K562 (cell line): ENCODE measurements around the gene ANKS1B. TPM values are rescaled to one million over a fixed set of nuclear protein-coding genes. Genes with fewer than 3 reads are reported as not detected.

Source experiments
- ATAC-seq: fragments of 200-7000 bp; cut with Tn5 transposase; 3 replicates; pipeline ENCODE4 v1.9.1; 2020; ENCODE audit warnings: moderate library complexity
- BruUV-seq: library from RNA; stranded (reverse); fragments of 400-500 nt; replicated peaks from 2 replicates; lab custom pipeline; 2021; lab: Mats Ljungman, UMichigan
- CTCF ChIA-PET: fragments of 300-600 bp; formaldehyde crosslinking; extraction: SDS; loops from one replicate; lab custom pipeline; 2021; ENCODE audit warnings: low intra/inter-chr PET ratio; lab: Yijun Ruan, JAX
- POLR2A ChIA-PET: fragments of 300-600, 350-650 bp; sonication (Branson Sonifier 250); formaldehyde crosslinking; extraction: SDS; loops from one replicate; lab custom pipeline; 2021; ENCODE audit warnings: antibody characterized with exemption, inconsistent platforms; lab: Yijun Ruan, JAX
- DNase-seq, 4 experiments: peaks; one replicate each; pipeline versions ENCODE4 v3.0.0 to v3.0.0-alpha.2; 2011 to 2018; ENCODE audit warnings: low spot score in 3 of 4, mixed read lengths in 3 of 4; ENCODE audit errors: extremely low read depth in 1 of 4
- FAIRE-seq: peaks from 2 replicates; lab custom pipeline; 2011; peaks lifted over from hg19 to GRCh38; lab: Jason Lieb, UNC
- H2AFZ ChIP-seq: 2 replicates; pipeline ENCODE4 v1.6.0; 2011; ENCODE audit warnings: low read depth, low read length, control low read depth, inconsistent platforms
- H3K27ac ChIP-seq: fragments of 200-600 bp; 3 replicates; pipeline ENCODE4 v1.8.0; 2011; ENCODE audit warnings: low read depth, mild to moderate bottlenecking, control low read depth, inconsistent platforms, low read length, moderate library complexity, mixed read lengths; ENCODE audit errors: extremely low read depth
- H3K27me3 ChIP-seq, 2 experiments: fragments of 300-600 bp in 1 of 2; 2 replicates in 1 of 2; 3 replicates in 1 of 2; pipeline versions ENCODE4 v1.6.0 to v1.8.0; 2011; ENCODE audit warnings: inconsistent platforms in 2 of 2, low read length in 2 of 2, mild to moderate bottlenecking in 1 of 2, mixed read lengths in 1 of 2, moderate library complexity in 1 of 2; ENCODE audit not compliant: control insufficient read depth in 2 of 2, insufficient read depth in 2 of 2
- H3K36me3 ChIP-seq: fragments of 300-600 bp; 3 replicates; pipeline ENCODE4 v1.8.0; 2011; ENCODE audit warnings: mild to moderate bottlenecking, low read length, inconsistent platforms; ENCODE audit not compliant: control insufficient read depth, insufficient read depth
- H3K4me1 ChIP-seq, 2 experiments: fragments of 200-600 bp in 1 of 2; replicated peaks in 1 of 2; 2 replicates in 1 of 2; 3 replicates in 1 of 2; pipeline versions ENCODE4 v1.5.1 to v1.8.0; 2011; ENCODE audit warnings: inconsistent platforms in 2 of 2, low read length in 2 of 2, mild to moderate bottlenecking in 1 of 2, mixed read lengths in 1 of 2, moderate library complexity in 1 of 2; ENCODE audit not compliant: control insufficient read depth in 2 of 2, insufficient read depth in 2 of 2
- H3K4me2 ChIP-seq: 2 replicates; pipeline ENCODE4 v1.6.1; 2011; ENCODE audit warnings: low read length, control low read depth, inconsistent platforms, mixed read lengths; ENCODE audit not compliant: insufficient read depth
- H3K4me3 ChIP-seq: fragments of 200-600 bp; sonication (generic), shearing (Covaris generic); 2 replicates; pipeline ENCODE4 v1.5.1; 2016; ENCODE audit warnings: control low read depth, inconsistent platforms
- H3K79me2 ChIP-seq: fragments of 200-600 bp; 3 replicates; pipeline ENCODE4 v1.8.0; 2011; ENCODE audit warnings: low read length, inconsistent platforms; ENCODE audit not compliant: control insufficient read depth, insufficient read depth
- H3K9ac ChIP-seq, 2 experiments: 2 replicates each; pipeline versions ENCODE4 v1.6.0 to v1.6.1; 2011; ENCODE audit warnings: low read depth in 2 of 2, low read length in 2 of 2, control low read depth in 1 of 2, inconsistent platforms in 1 of 2, mild to moderate bottlenecking in 1 of 2, mixed read lengths in 1 of 2; ENCODE audit not compliant: insufficient read depth in 1 of 2
- H3K9me1 ChIP-seq: one replicate; pipeline ENCODE4 v1.6.0; 2011; ENCODE audit warnings: inconsistent platforms, mild to moderate bottlenecking, low read length, moderate library complexity; ENCODE audit not compliant: control insufficient read depth, insufficient read depth
- H3K9me3 ChIP-seq: replicated peaks from 2 replicates; pipeline ENCODE4 v1.5.1; 2011; ENCODE audit warnings: low read depth, low read length, inconsistent platforms; ENCODE audit not compliant: control insufficient read depth, insufficient read depth
- H4K20me1 ChIP-seq: replicated peaks from 2 replicates; pipeline ENCODE4 v1.6.1; 2011; ENCODE audit warnings: low read length, inconsistent platforms, mixed read lengths; ENCODE audit not compliant: control insufficient read depth, insufficient read depth
- C11orf30 ChIP-seq: fragments of 450-650 bp; IDR thresholded peaks from 2 replicates; pipeline ENCODE4 v1.6.1; 2016; ENCODE audit warnings: low read depth, mild to moderate bottlenecking
- NR1H2 ChIP-seq: sonication (generic); formaldehyde crosslinking; IDR thresholded peaks from 2 replicates; pipeline ENCODE4 v1.4.0; 2020; ENCODE audit warnings: mild to moderate bottlenecking, missing genetic modification reagents
- RBM17 ChIP-seq: fragments of 200-400 bp; formaldehyde crosslinking; IDR thresholded peaks from 2 replicates; pipeline ENCODE4 v1.6.1; 2017; ENCODE audit warnings: low read depth, mild to moderate bottlenecking, low read length, borderline replicate concordance
- ZNF217 ChIP-seq: sonication (generic); formaldehyde crosslinking; IDR thresholded peaks from 2 replicates; pipeline ENCODE4 v1.8.0; 2022; ENCODE audit warnings: mild to moderate bottlenecking, missing genetic modification reagents
- ZNF584 ChIP-seq: fragments of 200-800 bp; sonication (Bioruptor generic); IDR thresholded peaks from 2 replicates; pipeline ENCODE4 v1.6.1; 2016; ENCODE audit warnings: low read depth, mild to moderate bottlenecking, missing genetic modification characterization, missing compliant biosample characterization
- WGBS: fragments of 100-300 bp; shearing (Covaris generic); methylation state at CpG from one replicate; pipeline ENCODE4 v1.1.6; 2016; ENCODE audit warnings: low coverage, mixed read lengths; ENCODE audit not compliant: insufficient coverage; ENCODE audit errors: missing lambda C conversion rate; 5-methylcytosine and 5-hydroxymethylcytosine counted together
- in situ Hi-C: fragments of 300-500 bp; cut with MboI; formaldehyde crosslinking; loops from 4 replicates; pipeline ENCODE4 v1.15.0; 2018; ENCODE audit warnings: inconsistent platforms, mixed read lengths
- intact Hi-C: fragments of 100-400 bp; cut with micrococcal nuclease; formaldehyde crosslinking; loops from 2 replicates; pipeline ENCODE4 v1.14.2; 2022
- polyA plus RNA-seq, 8 experiments: library from polyadenylated mRNA; depleted of rRNA in 4 of 8; stranded (reverse) in 5 of 8; unstranded in 3 of 8; fragments of >200 nt; fragmentation: Nextera tagmentation in 2 of 8; fragmentation: Illumina TruSeq in 1 of 8; extraction: Ambion mirVana in 2 of 8; extraction: Trizol in 1 of 8; gene quantifications; 2 replicates each; pipeline versions ENCODE4 v1.2.1 to v1.2.3, GENCODE V29; 2011 to 2014; ENCODE audit warnings: inconsistent platforms in 1 of 8, missing spikeins in 1 of 8
- total RNA-seq, 7 experiments: library from RNA; depleted of rRNA in 6 of 7; stranded (reverse); fragments of >200 nt in 6 of 7; fragmentation: Illumina TruSeq in 2 of 7; extraction: Trizol in 2 of 7; gene quantifications; 2 replicates each; pipeline versions ENCODE4 v1.2.1 to v1.2.3, GENCODE V29; 2011 to 2021; ENCODE audit warnings: low replicate concordance in 1 of 7
- TF ChIP-seq, protein P1 (sequence below): sonication (generic); formaldehyde crosslinking; IDR thresholded peaks from 2 replicates; pipeline ENCODE4 v1.8.0; 2022; ENCODE audit warnings: mild to moderate bottlenecking, missing genetic modification reagents

The ANKS1B gene
- total and polyA plus RNA-seq, 9 of the 15 experiments (the other 6 are each of a cell fraction or from before 2014, with no cell fraction given): 0.04 to 0.47 (median 0.28) TPM; not detected in 4

DNA sequence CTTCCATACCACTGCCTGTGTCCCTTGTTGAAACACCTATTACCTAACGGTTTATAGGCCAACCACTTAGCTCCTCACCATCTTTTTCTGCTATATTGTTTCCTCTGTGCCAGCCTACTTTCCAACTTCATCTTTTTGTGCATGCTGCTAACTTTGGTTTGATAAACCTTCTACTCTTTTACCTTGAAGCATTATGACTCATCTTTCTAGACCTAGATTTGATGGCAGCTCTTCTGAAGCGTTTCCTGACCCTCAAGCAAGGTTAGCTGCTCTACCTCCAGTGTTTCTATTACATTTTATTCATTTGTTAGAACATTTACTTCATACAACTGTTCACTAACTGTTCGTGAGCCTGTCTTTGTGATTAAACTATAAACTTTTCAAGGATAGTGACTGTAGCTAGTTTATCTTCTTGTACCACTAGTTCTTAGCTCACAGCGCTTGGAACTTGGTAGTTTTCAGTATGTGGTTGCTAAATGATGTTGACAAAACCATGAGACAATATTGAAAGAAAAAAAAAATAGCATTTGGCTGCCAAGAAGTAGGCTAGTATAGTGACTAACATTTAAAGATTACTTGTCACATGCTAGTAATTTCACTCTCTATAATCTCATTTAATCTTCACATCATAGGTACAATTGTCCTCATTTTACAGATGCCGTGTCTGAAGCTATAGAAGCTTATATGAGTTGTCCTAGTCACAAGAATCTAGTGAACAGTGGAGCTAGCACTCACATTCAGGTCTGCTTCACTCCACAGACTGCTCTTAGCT is 1260.2 kb downstream of the ANKS1B start:
- Histone ChIP-seq H4K20me1 (no peaks in the 10 kb centered on the region), H3K36me3 (peaks cover 14% of the 10 kb centered on the region), H3K9me3 (no peaks in the 10 kb centered on the region), H3K79me2 (no peaks in the 10 kb centered on the region), H3K4me2 (no peak overlapping the region), H3K27me3 (no peaks in the 10 kb centered on the region), H3K27ac (no peak overlapping the region), H2AFZ (no peak overlapping the region), H3K4me3 (no peak overlapping the region), H3K4me1 (peaks cover 3 to 5% of the 10 kb centered on the region in 2 experiments; a peak in 2 of 5 replicates), H3K9me1 (no peaks in the 10 kb centered on the region), H3K9ac (no peak overlapping the region)
- DNase-seq: no peak
- in situ Hi-C loops: no loop called here
- no peak for FAIRE-seq
- no peak for TF ChIP-seq RBM17
- no peak for TF ChIP-seq NR1H2 (CRISPR knock-in tag)
- TF ChIP-seq, protein P1, sequence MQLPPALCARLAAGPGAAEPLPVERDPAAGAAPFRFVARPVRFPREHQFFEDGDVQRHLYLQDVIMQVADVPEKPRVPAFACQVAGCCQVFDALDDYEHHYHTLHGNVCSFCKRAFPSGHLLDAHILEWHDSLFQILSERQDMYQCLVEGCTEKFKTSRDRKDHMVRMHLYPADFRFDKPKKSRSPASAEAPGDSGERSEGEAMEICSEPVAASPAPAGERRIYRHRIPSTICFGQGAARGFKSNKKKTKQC: no peak
- TF ChIP-seq ZNF217 (CRISPR knock-in tag): no peak
- no peak for TF ChIP-seq C11orf30
- TF ChIP-seq ZNF584 (CRISPR knock-in tag): no peak
- ChIA-PET CTCF (no interaction called here), POLR2A (interaction anchor here (0.5 to 1.2 kb wide), 4 partner anchors 12 to 1419 kb away, joined by 3 read pairs; no protein-coding TSS in a partner anchor)
- BruUV-seq: no TSS peak
- no peak for ATAC-seq
- WGBS: 42% methylated on average over 5 of the region's 5 CpGs
- intact Hi-C loops: loop anchor here (5.0 kb wide), 1 partner anchor 273 kb away; no protein-coding TSS in a partner anchor
